ENCODE results near the gene PRKCQ. TPM values are rescaled to one million over a fixed set of nuclear protein-coding genes. Genes with fewer than 3 reads are reported as not detected.

The PRKCQ gene
- total RNA-seq, 1 donor from 2014 or later = 2.1 TPM

GRCh38 chr10:6595499-6595898, 15.4 kb upstream of the PRKCQ start:
- peaks cover 6% of the 10 kb centered on the region for H3K4me1 Mint-ChIP-seq (ENCODE audit: low read depth, unreplicated experiment)
- H3K9ac ChIP-seq (ENCODE audit: low read length) = no peak overlapping the region
- FAIRE-seq (no peak), DNase-seq (ENCODE audit: low read depth) (no peak)
- no peaks in the 10 kb centered on the region for H3K36me3 ChIP-seq (ENCODE audit: insufficient read depth, low read length)
- no peak overlapping the region for H2AFZ ChIP-seq (ENCODE audit: low read depth, low read length)
- no peak overlapping the region for H3K4me3 ChIP-seq (ENCODE audit: insufficient read depth, low read depth, low read length)
- no peaks in the 10 kb centered on the region for H3K36me3 Mint-ChIP-seq (ENCODE audit: low read depth, unreplicated experiment)
- H3K27ac ChIP-seq (ENCODE audit: low read depth, low read length) = no peak overlapping the region
- no peaks in the 10 kb centered on the region for H3K79me2 ChIP-seq (ENCODE audit: insufficient read depth, low read length)
- no peaks in the 10 kb centered on the region for H3K9me3 ChIP-seq (ENCODE audit: insufficient read depth, low read depth, low read length)
- no peaks in the 10 kb centered on the region for H4K20me1 ChIP-seq (ENCODE audit: insufficient read depth, low read length)
- TF ChIP-seq CTCF (IDR thresholded peaks at IDR 0.05; ENCODE audit: insufficient read depth, low read depth, low read length) = no peak
- TF ChIP-seq EZH2 (IDR thresholded peaks at IDR 0.05; ENCODE audit: insufficient read depth, low read length) = no peak
- H3K4me2 ChIP-seq (ENCODE audit: low read length) = no peak overlapping the region
- H3K9me3 Mint-ChIP-seq (ENCODE audit: unreplicated experiment) = no peaks in the 10 kb centered on the region
- no peaks in the 10 kb centered on the region for H3K4me1 ChIP-seq (ENCODE audit: insufficient read depth, low read length)
- no peaks in the 10 kb centered on the region for H3K27me3 Mint-ChIP-seq (ENCODE audit: low read depth, unreplicated experiment)
- no peaks in the 10 kb centered on the region for H3K27me3 ChIP-seq (ENCODE audit: insufficient read depth, low read length)
- H3K27ac Mint-ChIP-seq (ENCODE audit: unreplicated experiment) = no peak overlapping the region
- H3K4me3 Mint-ChIP-seq (ENCODE audit: unreplicated experiment) = no peak overlapping the region

GRCh38 chr10:6593241-6593671, 13.2 kb upstream of the PRKCQ start:
- H3K36me3 ChIP-seq (ENCODE audit: insufficient read depth, low read length) = no peaks in the 10 kb centered on the region
- no peak overlapping the region for H2AFZ ChIP-seq (ENCODE audit: low read depth, low read length)
- H3K4me3 ChIP-seq (ENCODE audit: insufficient read depth, low read depth, low read length) = no peak overlapping the region
- Mint-ChIP-seq H3K27me3 (ENCODE audit: low read depth, unreplicated experiment) (no peaks in the 10 kb centered on the region), H3K4me1 (ENCODE audit: low read depth, unreplicated experiment) (peaks cover 6% of the 10 kb centered on the region), H3K36me3 (ENCODE audit: low read depth, unreplicated experiment) (no peaks in the 10 kb centered on the region), H3K9me3 (ENCODE audit: unreplicated experiment) (no peaks in the 10 kb centered on the region), H3K4me3 (ENCODE audit: unreplicated experiment) (no peak overlapping the region), H3K27ac (ENCODE audit: unreplicated experiment) (no peak overlapping the region)
- TF ChIP-seq EZH2 (IDR thresholded peaks at IDR 0.05; ENCODE audit: insufficient read depth, low read length) (no peak), CTCF (IDR thresholded peaks at IDR 0.05; ENCODE audit: insufficient read depth, low read depth, low read length) (no peak)
- DNase-seq (ENCODE audit: low read depth) = no peak
- no peaks in the 10 kb centered on the region for H3K27me3 ChIP-seq (ENCODE audit: insufficient read depth, low read length)
- no peak overlapping the region for H3K27ac ChIP-seq (ENCODE audit: low read depth, low read length)
- FAIRE-seq = no peak
- H3K9ac ChIP-seq (ENCODE audit: low read length) = no peak overlapping the region
- H3K4me2 ChIP-seq (ENCODE audit: low read length) = no peak overlapping the region
- no peaks in the 10 kb centered on the region for H3K79me2 ChIP-seq (ENCODE audit: insufficient read depth, low read length)
- no peaks in the 10 kb centered on the region for H4K20me1 ChIP-seq (ENCODE audit: insufficient read depth, low read length)
- no peaks in the 10 kb centered on the region for H3K4me1 ChIP-seq (ENCODE audit: insufficient read depth, low read length)
- H3K9me3 ChIP-seq (ENCODE audit: insufficient read depth, low read depth, low read length) = no peaks in the 10 kb centered on the region

- TF ChIP-seq CTCF (IDR thresholded peaks at IDR 0.05; ENCODE audit: insufficient read depth, low read depth, low read length) (no peak), EZH2 (IDR thresholded peaks at IDR 0.05; ENCODE audit: insufficient read depth, low read length) (no peak)
- Mint-ChIP-seq H3K4me1 (ENCODE audit: low read depth, unreplicated experiment) (peaks cover 6% of the 10 kb centered on the region), H3K4me3 (ENCODE audit: unreplicated experiment) (no peak overlapping the region)
These were observed 12.0 kb upstream of the PRKCQ start for GRCh38 chr10:6592080-6592479.

More at GRCh38 chr10:6592080-6592479, 12.0 kb upstream of the PRKCQ start:
- H4K20me1 ChIP-seq (ENCODE audit: insufficient read depth, low read length) = no peaks in the 10 kb centered on the region
- H2AFZ ChIP-seq (ENCODE audit: low read depth, low read length) = no peak overlapping the region
- no peaks in the 10 kb centered on the region for H3K36me3 ChIP-seq (ENCODE audit: insufficient read depth, low read length)
- Mint-ChIP-seq H3K36me3 (ENCODE audit: low read depth, unreplicated experiment) (no peaks in the 10 kb centered on the region), H3K27ac (ENCODE audit: unreplicated experiment) (no peak overlapping the region), H3K27me3 (ENCODE audit: low read depth, unreplicated experiment) (no peaks in the 10 kb centered on the region), H3K9me3 (ENCODE audit: unreplicated experiment) (no peaks in the 10 kb centered on the region)
- FAIRE-seq = no peak
- DNase-seq (ENCODE audit: low read depth) = no peak
- H3K9me3 ChIP-seq (ENCODE audit: insufficient read depth, low read depth, low read length) = no peaks in the 10 kb centered on the region
- no peaks in the 10 kb centered on the region for H3K4me1 ChIP-seq (ENCODE audit: insufficient read depth, low read length)
- no peaks in the 10 kb centered on the region for H3K27me3 ChIP-seq (ENCODE audit: insufficient read depth, low read length)
- H3K9ac ChIP-seq (ENCODE audit: low read length) = no peak overlapping the region
- no peaks in the 10 kb centered on the region for H3K79me2 ChIP-seq (ENCODE audit: insufficient read depth, low read length)
- H3K4me2 ChIP-seq (ENCODE audit: low read length) = no peak overlapping the region
- H3K27ac ChIP-seq (ENCODE audit: low read depth, low read length) = no peak overlapping the region
- no peak overlapping the region for H3K4me3 ChIP-seq (ENCODE audit: insufficient read depth, low read depth, low read length)
